ENCODE results near the gene CNTN4.

GRCh38 chr3:2684046-2684445, 585.4 kb downstream of the CNTN4 start:
- TF ChIP-seq CTCF (IDR thresholded peaks at IDR 0.05) (no peak), POLR2A (IDR thresholded peaks at IDR 0.05) (no peak), POLR2AphosphoS5 (IDR thresholded peaks at IDR 0.05) (no peak)

Measured in upper lobe of left lung (tissue), 4 donors.